NT2/D1 (cell line): Measurements from ENCODE around the gene ZNF664.

Experiments used
- SUZ12 ChIP-seq: IDR thresholded peaks from 2 replicates; pipeline ENCODE4 v1.6.1; 2011; ENCODE audit not compliant: insufficient read length, insufficient read depth; ENCODE audit errors: extremely low read depth
- YY1 ChIP-seq: IDR thresholded peaks from 2 replicates; pipeline ENCODE4 v1.6.1; 2011; ENCODE audit not compliant: insufficient read length, insufficient read depth
- ZNF274 ChIP-seq: IDR thresholded peaks from 2 replicates; pipeline ENCODE4 v1.6.1; 2011; ENCODE audit warnings: mild to moderate bottlenecking, low read depth, low read length

GRCh38 chr12:123958462-123958861, 14.6 kb upstream of the ZNF664 start:
- TF ChIP-seq SUZ12: no peak
- no peak for TF ChIP-seq ZNF274
- TF ChIP-seq YY1: no peak
